Left kidney (tissue), 2 donors: ENCODE measurements around the gene ADGRF1. TPM values are rescaled to one million over a fixed set of nuclear protein-coding genes. Genes with fewer than 3 reads are reported as not detected.
"Not testable (repeated sequence)": the region's sequence is repeated elsewhere in the genome, so short reads cannot be mapped to it uniquely, and the experiment has no call there.

Experiments used
- DNase-seq: peaks from one replicate; pipeline ENCODE4 v3.0.0-alpha.2; 2013
- polyA plus RNA-seq: library from polyadenylated mRNA; unstranded; fragments of 120-200 nt; gene quantifications from one replicate; pipeline ENCODE4 v1.2.1, GENCODE V29; 2013; ENCODE audit not compliant: insufficient read length

ADGRF1 gene
- polyA plus RNA-seq, 1 donor = 52.7 TPM

DNA sequence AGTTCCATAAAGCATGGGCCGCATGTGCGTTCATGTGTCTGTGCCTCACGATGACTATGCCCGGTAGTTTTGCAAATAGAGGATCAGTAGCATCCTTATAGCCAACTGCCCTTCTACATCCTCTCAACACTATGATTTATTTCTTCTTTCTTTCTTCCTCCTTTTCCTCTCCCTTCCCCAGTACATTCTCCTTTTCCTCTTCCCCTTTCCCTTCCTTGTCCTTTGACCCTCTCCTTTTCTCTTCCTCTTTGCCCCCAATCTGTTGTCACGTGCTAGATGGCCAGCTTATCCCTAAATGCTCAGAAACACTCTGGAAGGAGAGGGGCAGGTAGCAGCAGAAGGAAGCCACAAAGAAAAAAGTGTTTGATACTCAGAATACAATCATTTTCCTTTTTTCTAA lies 20.2 kb upstream of the ADGRF1 start:
- no peak for DNase-seq

DNA sequence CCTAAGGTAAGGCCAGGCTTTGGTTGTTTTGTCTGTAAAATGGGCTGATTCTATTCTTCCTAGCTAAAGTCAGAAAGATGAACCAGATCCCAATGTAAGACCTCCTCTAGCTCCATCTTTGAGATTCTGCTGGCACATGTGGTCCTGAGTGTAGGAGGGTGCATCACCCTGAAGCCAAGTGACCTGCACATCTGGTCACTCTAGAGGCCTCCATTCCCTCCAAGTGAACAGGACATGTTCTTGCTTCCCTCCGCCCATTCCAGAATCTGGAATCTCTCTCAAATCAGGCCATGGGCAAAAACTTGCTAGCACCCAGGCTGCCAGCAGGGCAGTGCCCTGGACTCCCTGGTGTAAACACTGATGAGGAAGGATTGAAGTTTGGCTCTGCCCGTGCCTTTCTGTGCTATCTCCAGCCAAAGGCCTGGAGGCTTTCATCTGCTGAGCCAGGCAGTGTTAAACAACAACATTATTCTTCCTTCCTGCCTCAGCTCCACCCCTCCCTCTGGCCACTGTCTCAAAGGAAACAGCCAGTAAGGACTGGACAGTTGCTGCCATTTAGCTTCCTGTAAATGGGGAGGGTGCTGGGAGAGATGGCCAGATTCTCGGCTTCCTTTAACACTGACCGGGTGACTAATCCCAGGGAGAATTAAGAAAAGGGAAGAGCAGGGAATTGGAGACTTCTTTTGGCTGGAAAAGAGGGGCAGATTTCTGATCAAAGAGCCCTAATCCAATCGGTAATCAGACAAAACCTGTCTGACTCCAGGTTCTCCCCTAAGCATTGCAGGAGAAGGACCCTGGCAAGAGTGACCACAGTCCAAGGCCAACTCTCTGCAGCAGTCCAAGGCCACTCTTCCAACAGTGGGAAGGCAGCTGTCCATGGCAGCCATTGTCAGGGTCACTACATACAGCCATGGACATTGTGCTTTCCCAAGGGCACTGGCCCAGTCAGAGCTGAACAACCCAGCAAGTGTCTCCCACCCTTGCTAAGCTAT lies 19.5 kb upstream of the ADGRF1 start:
- DNase-seq = no peak

GRCh38 chr6:47059216-47059885 lies 17.2 kb upstream of the ADGRF1 start:
- DNase-seq = no peak

DNA sequence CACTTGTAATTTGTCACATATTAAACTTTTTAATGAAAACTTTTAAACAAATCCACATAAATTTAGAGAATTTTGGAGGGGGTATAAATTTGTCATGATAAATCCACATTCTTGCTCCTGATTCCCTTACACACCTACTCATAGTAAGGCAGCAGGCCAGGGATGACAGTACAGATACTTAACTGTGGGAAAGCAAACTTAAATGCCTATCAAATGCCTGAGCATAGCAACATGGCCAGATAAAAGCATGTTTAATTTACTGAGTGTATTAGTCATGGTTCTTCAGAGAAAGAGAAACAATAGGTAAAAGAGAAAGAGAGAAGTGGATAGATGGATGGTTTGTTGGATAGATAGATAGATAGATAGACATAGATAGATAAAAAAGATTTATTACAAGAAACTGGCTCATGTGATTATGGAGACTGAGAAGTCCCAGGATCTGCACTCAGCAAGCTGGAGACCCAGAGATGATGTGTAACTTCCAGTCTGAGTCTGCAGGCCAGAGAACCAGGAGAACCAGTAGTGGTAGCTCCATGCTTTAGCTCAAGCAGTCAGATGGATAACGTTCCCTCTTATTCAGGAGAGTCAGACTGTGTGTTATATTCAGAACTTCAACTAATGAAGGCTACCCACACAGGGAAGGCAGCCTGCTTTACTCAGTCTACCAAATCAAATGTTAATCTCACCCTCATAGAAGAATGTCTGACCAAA lies 15.9 kb upstream of the ADGRF1 start:
- no peak for DNase-seq

GRCh38 chr6:47056832-47057231 lies 14.7 kb upstream of the ADGRF1 start:
- DNase-seq = no peak

GRCh38 chr6:47054302-47054701 lies 12.2 kb upstream of the ADGRF1 start:
- DNase-seq = not testable (repeated sequence)

- no peak for DNase-seq
Observed at GRCh38 chr6:47048638-47049037, 6.5 kb upstream of the ADGRF1 start.

- peak; percentile 91 for DNase-seq
Observed at GRCh38 chr6:47047479-47048407, 5.6 kb upstream of the ADGRF1 start.

GRCh38 chr6:47047097-47047478 lies 5.0 kb upstream of the ADGRF1 start:
- DNase-seq = no peak

DNA sequence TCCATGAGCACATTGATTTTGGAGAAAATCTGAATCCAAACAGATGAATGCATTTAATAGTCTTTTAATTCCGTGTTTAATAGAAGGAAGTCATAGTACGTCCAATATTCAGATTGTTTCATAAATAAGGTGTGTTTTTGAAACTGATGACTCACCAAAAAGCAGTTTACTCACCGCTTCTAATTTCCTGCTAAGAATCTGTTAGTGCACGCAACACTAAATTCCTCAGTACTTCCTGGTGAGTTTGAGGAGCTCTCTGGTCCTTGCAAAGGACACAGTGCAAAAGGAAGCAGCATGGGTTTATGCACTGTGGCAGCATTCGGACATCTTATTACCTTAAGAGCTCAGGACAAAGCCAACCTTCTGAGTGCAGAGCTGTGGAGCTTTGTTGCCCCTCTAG lies 2.3 kb upstream of the ADGRF1 start:
- DNase-seq = no peak

DNA sequence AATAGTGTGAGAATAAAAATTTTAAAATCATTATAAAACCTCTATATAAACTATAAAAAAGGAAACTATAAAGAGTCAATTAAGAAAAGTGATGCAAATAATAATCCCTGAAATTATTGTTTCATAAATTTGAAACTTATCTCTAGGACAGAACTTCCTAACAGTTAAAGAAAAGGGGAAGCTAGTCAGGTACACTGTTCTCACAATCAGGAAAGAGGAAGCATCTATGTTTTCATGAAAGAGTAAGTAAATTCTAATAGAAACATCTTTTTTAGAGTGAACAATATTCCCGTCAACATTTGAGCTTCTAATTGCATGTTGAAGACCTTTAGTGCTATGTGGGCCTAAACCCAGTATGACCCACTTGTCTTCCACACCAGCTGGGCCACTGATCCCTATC lies 1.2 kb upstream of the ADGRF1 start:
- DNase-seq = no peak

GRCh38 chr6:47041741-47042140 lies 391 bp downstream of the ADGRF1 start:
- no peak for DNase-seq

GRCh38 chr6:47034926-47035325 lies 7.2 kb downstream of the ADGRF1 start:
- DNase-seq = peak; percentile 91

DNA sequence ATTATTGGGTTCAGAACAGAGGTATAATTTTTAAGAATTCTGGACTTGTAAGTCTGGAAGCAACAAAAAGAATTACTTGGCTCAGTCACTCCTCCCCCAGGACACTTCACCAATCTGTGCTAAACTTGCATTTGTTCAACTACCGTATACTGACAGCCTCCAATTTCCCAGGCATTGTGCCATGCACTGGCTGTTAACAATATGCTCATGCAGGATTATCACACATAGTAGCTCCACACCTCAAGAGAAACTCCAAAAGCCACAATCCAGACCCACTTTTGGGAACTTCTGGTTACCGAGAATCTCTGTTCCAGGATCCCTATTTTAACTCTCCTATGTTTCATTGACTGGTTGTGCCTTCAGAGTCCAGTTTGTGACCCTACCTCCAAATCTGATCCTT lies 7.7 kb downstream of the ADGRF1 start:
- no peak for DNase-seq

GRCh38 chr6:47032974-47033765 lies 9.0 kb downstream of the ADGRF1 start:
- no peak for DNase-seq

- no peak for DNase-seq
Observed at GRCh38 chr6:47031656-47032055, 10.5 kb downstream of the ADGRF1 start.

DNA sequence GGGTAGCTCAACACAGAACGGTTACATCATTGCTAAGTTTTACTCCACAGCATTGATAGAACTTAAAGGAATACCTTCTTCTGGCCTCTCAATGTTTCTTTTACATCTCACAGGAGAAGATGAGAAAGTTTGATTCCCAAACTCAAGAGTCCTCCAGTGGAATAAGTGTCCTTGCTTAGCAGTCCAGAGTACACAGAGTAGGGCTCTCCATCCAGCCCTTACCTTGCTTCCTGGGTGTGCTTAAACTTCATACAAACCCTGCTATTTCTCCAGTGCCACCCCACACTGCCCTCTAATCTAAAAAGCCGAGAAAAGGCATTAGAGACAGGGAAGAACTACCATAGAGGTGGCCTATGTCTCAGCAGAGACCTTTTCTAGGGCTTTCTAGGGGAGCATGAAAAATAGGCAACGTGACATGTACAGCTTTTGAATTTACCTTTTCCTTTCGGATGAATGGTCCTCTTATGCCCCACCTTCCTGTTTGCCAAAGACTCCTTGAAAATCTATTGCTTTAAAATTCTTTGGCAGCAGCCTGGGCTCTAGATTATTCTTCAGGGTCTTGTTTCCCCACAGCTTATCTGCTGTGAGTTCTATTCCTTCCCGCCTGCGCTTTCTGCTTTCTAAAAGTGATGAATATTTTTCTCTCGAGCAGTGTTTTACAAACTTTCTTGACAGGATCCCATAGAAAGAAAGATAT lies 12.1 kb downstream of the ADGRF1 start:
- no peak for DNase-seq

DNA sequence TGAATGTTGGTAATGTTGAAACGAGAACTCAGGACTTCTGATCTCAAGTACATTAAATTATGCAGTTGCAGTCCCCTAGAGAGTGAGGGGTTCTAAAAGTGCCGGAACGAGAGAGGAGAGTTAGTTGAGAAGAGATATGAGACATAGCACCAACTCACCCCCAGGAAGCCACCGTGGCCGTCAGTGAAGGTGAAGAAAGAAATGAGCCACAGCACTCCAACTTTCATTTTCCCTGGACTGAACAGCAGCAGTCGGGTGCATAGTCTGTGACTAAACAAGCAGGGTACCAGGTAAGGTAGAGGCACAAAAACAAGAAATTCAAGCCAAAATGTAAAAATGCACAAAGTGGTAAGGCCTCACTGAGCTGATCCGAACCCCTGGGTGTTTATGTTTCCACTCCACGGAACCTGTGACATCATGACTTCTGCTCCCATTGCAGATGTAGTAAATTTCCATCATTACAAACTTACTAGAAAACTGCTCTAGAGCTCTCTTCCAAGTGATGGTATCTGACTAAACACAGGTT lies 13.2 kb downstream of the ADGRF1 start:
- no peak for DNase-seq

GRCh38 chr6:47027315-47027714 lies 14.8 kb downstream of the ADGRF1 start:
- DNase-seq = no peak

- DNase-seq = no peak
Observed at GRCh38 chr6:47026679-47027078, 15.5 kb downstream of the ADGRF1 start.
